ENCODE data around the gene CFTR. TPM values are rescaled to one million over a fixed set of nuclear protein-coding genes. Genes with fewer than 3 reads are reported as not detected.

The CFTR gene
- 0.12 TPM in 1 of 2 replicates, not detected in the other for total RNA-seq

GRCh38 chr7:117479225-117480054 is at the start of gene CFTR:
Gene CFTR (plus strand): TSS chr7:117480025. CDS start chr7:117480095, 70 bp downstream.

Other genes starting within 250 kb of the CFTR start
- 0.12 and 5.9 TPM in 2 replicates for gene WNT2, start 157.0 kb upstream of the CFTR start, total RNA-seq
- not detected in 2 replicates for gene ASZ1, start 52.5 kb upstream of the CFTR start, total RNA-seq

Data from pericardium fibroblast (primary cell).